Smooth muscle cell (in vitro differentiated cells): Measurements from ENCODE around the gene CARMIL1. TPM values are rescaled to one million over a fixed set of nuclear protein-coding genes. Genes with fewer than 3 reads are reported as not detected.
"Not testable (repeated sequence)": the region's sequence is repeated elsewhere in the genome, so short reads cannot be mapped to it uniquely, and the experiment has no call there.

Source experiments
- DNase-seq: peaks from one replicate; lab custom pipeline; 2025; ENCODE audit not compliant: unreplicated experiment; lab: John Stamatoyannopoulos, UW
- H2AFZ ChIP-seq: fragments of 200-600 bp; sonication (generic); 2 replicates; pipeline ENCODE4 v1.6.0; 2016; ENCODE audit warnings: antibody characterized with exemption, low read depth, mild to moderate bottlenecking
- H3F3A ChIP-seq: fragments of 200-600 bp; sonication (generic); 2 replicates; pipeline ENCODE4 v1.6.0; 2017; ENCODE audit warnings: antibody characterized with exemption, low read depth
- H3K27ac ChIP-seq: fragments of 200-600 bp; sonication (generic); 2 replicates; pipeline ENCODE4 v1.5.1; 2016; ENCODE audit warnings: low read depth, mild to moderate bottlenecking
- H3K27me3 ChIP-seq: fragments of 200-600 bp; sonication (generic); 2 replicates; pipeline ENCODE4 v1.6.1; 2016; ENCODE audit warnings: low read depth, mild to moderate bottlenecking
- H3K36me3 ChIP-seq: fragments of 200-600 bp; sonication (generic); 2 replicates; pipeline ENCODE4 v1.5.1; 2016; ENCODE audit warnings: low read depth
- H3K4me1 ChIP-seq: fragments of 200-600 bp; sonication (generic); 2 replicates; pipeline ENCODE4 v1.5.1; 2016; ENCODE audit warnings: low read depth
- H3K4me2 ChIP-seq: fragments of 200-600 bp; sonication (generic); 2 replicates; pipeline ENCODE4 v1.6.0; 2016; ENCODE audit warnings: mild to moderate bottlenecking
- H3K4me3 ChIP-seq: fragments of 200-600 bp; sonication (generic); 2 replicates; pipeline ENCODE4 v1.5.1; 2016; ENCODE audit warnings: mild to moderate bottlenecking
- H3K79me2 ChIP-seq: fragments of 200-600 bp; sonication (generic); 2 replicates; pipeline ENCODE4 v1.6.0; 2016; ENCODE audit warnings: low read depth, mild to moderate bottlenecking
- H3K9ac ChIP-seq: fragments of 200-600 bp; sonication (generic); 2 replicates; pipeline ENCODE4 v1.6.0; 2016; ENCODE audit warnings: low read depth
- H3K9me3 ChIP-seq: fragments of 200-600 bp; sonication (generic); replicated peaks from 2 replicates; pipeline ENCODE4 v1.5.1; 2016; ENCODE audit warnings: low read depth
- H4K20me1 ChIP-seq: fragments of 200-600 bp; sonication (generic); 2 replicates; pipeline ENCODE4 v1.6.0; 2016; ENCODE audit warnings: low read depth
- CTCF ChIP-seq: fragments of 200-600 bp; sonication (generic); IDR thresholded peaks from 2 replicates; pipeline ENCODE4 v1.5.1; 2017; ENCODE audit warnings: borderline replicate concordance, mild to moderate bottlenecking, antibody characterized with exemption; ENCODE audit not compliant: insufficient read depth, poor library complexity, severe bottlenecking
- WGBS: methylation state at CpG from one replicate; pipeline ENCODE4 v1.1.7; 2016; ENCODE audit warnings: low lambda C conversion rate; 5-methylcytosine and 5-hydroxymethylcytosine counted together
- polyA plus RNA-seq: library from polyadenylated mRNA; unstranded; fragments of >200 nt; fragmentation: Nextera tagmentation; extraction: Ambion mirVana; gene quantifications from 2 replicates; pipeline ENCODE4 v1.2.1, GENCODE V29; 2016
- total RNA-seq: library from RNA; depleted of rRNA; stranded (reverse); fragments of >200 nt; gene quantifications from 2 replicates; pipeline ENCODE4 v1.2.3, GENCODE V29; 2014

The CARMIL1 gene
- total and polyA plus RNA-seq, 2 experiments from 2014 or later = 7.6 to 24.1 TPM

GRCh38 chr6:25375125-25375524 is 96.0 kb downstream of the CARMIL1 start:
- Histone ChIP-seq H3K9ac (no peak overlapping the region), H3K4me2 (no peak overlapping the region), H2AFZ (no peak overlapping the region), H3K4me3 (no peak overlapping the region), H4K20me1 (peaks cover 12% of the 10 kb centered on the region), H3K4me1 (no peaks in the 10 kb centered on the region), H3K27me3 (no peaks in the 10 kb centered on the region), H3K36me3 (no peaks in the 10 kb centered on the region), H3K27ac (no peak overlapping the region), H3K79me2 (peaks cover 65% of the 10 kb centered on the region), H3F3A (no peaks in the 10 kb centered on the region), H3K9me3 (no peaks in the 10 kb centered on the region)
- WGBS = 100% methylated on average over 1 of the region's 1 CpG
- TF ChIP-seq CTCF = no peak
- DNase-seq = no peak

- no peak for TF ChIP-seq CTCF
- DNase-seq = no peak
- H3K4me1 ChIP-seq = no peaks in the 10 kb centered on the region
- H3K79me2 ChIP-seq = peaks cover 46% of the 10 kb centered on the region
- no peaks in the 10 kb centered on the region for H3F3A ChIP-seq
- H3K36me3 ChIP-seq = no peaks in the 10 kb centered on the region
- no peak overlapping the region for H3K27ac ChIP-seq
- no peak overlapping the region for H2AFZ ChIP-seq
- 100% methylated on average over 1 of the region's 1 CpG for WGBS
- no peak overlapping the region for H3K4me2 ChIP-seq
- H3K4me3 ChIP-seq = no peak overlapping the region
- H3K9ac ChIP-seq = no peak overlapping the region
- H4K20me1 ChIP-seq = peaks cover 14% of the 10 kb centered on the region
- H3K27me3 ChIP-seq = no peaks in the 10 kb centered on the region
- H3K9me3 ChIP-seq = no peaks in the 10 kb centered on the region
These were observed 98.5 kb downstream of the CARMIL1 start for GRCh38 chr6:25377664-25378063.

GRCh38 chr6:25381077-25381476 is 101.9 kb downstream of the CARMIL1 start:
- Histone ChIP-seq H3K4me2 (no peak overlapping the region), H3K79me2 (peaks cover 26% of the 10 kb centered on the region), H3K27ac (no peak overlapping the region), H3K9ac (no peak overlapping the region), H4K20me1 (peaks cover 14% of the 10 kb centered on the region), H3K4me1 (no peaks in the 10 kb centered on the region), H3K4me3 (no peak overlapping the region), H3K27me3 (no peaks in the 10 kb centered on the region), H2AFZ (no peak overlapping the region), H3K9me3 (no peaks in the 10 kb centered on the region), H3F3A (no peaks in the 10 kb centered on the region), H3K36me3 (no peaks in the 10 kb centered on the region)
- DNase-seq = no peak
- 41% methylated on average over 1 of the region's 1 CpG for WGBS
- no peak for TF ChIP-seq CTCF

- H3K4me3 ChIP-seq, H3F3A ChIP-seq, DNase-seq, H2AFZ ChIP-seq, H3K9ac ChIP-seq, H3K4me1 ChIP-seq, H3K4me2 ChIP-seq, H3K36me3 ChIP-seq, H3K27ac ChIP-seq, H3K9me3 ChIP-seq, H3K27me3 ChIP-seq: not testable (repeated sequence)
- WGBS = 98% methylated on average over 8 of the region's 8 CpGs
- peaks cover 19% of the 10 kb centered on the region for H3K79me2 ChIP-seq
- peaks cover 14% of the 10 kb centered on the region for H4K20me1 ChIP-seq
These were observed 103.3 kb downstream of the CARMIL1 start for GRCh38 chr6:25382476-25382875.
